Kidney (tissue), 14 donors: ENCODE measurements around the gene CRY1. TPM values are rescaled to one million over a fixed set of nuclear protein-coding genes. Genes with fewer than 3 reads are reported as not detected.

Source experiments
- DNase-seq, 5 donors: peaks; one replicate each; pipeline ENCODE4 v3.0.0-alpha.2; 2013 to 2020
- FAIRE-seq: peaks from 2 replicates; lab custom pipeline; 2012; peaks lifted over from hg19 to GRCh38; lab: Jason Lieb, UNC
- H3K27ac ChIP-seq, 2 donors: one replicate each; pipeline ENCODE4 v1.7.0; 2013; ENCODE audit warnings: low read depth in 2 of 2, low read length in 2 of 2, inconsistent platforms in 1 of 2
- H3K27me3 ChIP-seq: one replicate; pipeline ENCODE4 v1.7.1; 2013; ENCODE audit warnings: low read length, inconsistent platforms; ENCODE audit not compliant: control insufficient read depth, insufficient read depth
- H3K36me3 ChIP-seq, 3 donors: one replicate each; pipeline versions ENCODE4 v1.7.0 to v1.7.1; 2013; ENCODE audit warnings: low read length in 3 of 3, control low read depth in 1 of 3, inconsistent platforms in 1 of 3; ENCODE audit not compliant: insufficient read depth in 3 of 3, control insufficient read depth in 2 of 3
- H3K4me1 ChIP-seq, 3 donors: one replicate each; pipeline versions ENCODE4 v1.7.0 to v1.7.1; 2013; ENCODE audit warnings: low read length in 3 of 3, inconsistent platforms in 1 of 3, low read depth in 1 of 3; ENCODE audit not compliant: control insufficient read depth in 2 of 3, insufficient read depth in 2 of 3
- H3K4me3 ChIP-seq, 3 donors: one replicate each; pipeline versions ENCODE4 v1.7.0 to v1.8.1; 2013; ENCODE audit warnings: low read length in 3 of 3, control low read depth in 1 of 3, inconsistent platforms in 1 of 3
- H3K9ac ChIP-seq, 3 donors: one replicate each; pipeline versions ENCODE4 v1.7.0 to v1.7.1; 2013; ENCODE audit warnings: low read length in 3 of 3, control low read depth in 1 of 3, inconsistent platforms in 1 of 3
- H3K9me3 ChIP-seq, 3 donors: one replicate each; pipeline versions ENCODE4 v1.7.0 to v1.7.1; 2013; ENCODE audit warnings: low read length in 3 of 3, control low read depth in 1 of 3, inconsistent platforms in 1 of 3; ENCODE audit not compliant: control insufficient read depth in 2 of 3, insufficient read depth in 1 of 3
- CTCF ChIP-seq: IDR thresholded peaks from 3 replicates; pipeline ENCODE4 v1.5.1; 2012; ENCODE audit warnings: mild to moderate bottlenecking, moderate library complexity, borderline replicate concordance; ENCODE audit not compliant: insufficient read depth; ENCODE audit errors: extremely low read depth
- intact Hi-C: fragments of 100-400 bp; cut with DNase I; formaldehyde crosslinking; loops from one replicate; pipeline ENCODE4 v1.11.1; 2022
- polyA plus RNA-seq: library from polyadenylated mRNA; stranded (reverse); fragments of 350-450 nt; fragmentation: Illumina TruSeq; extraction: RNeasy Lipid Tissue Mini Kit (QIAGEN cat#74804); gene quantifications from one replicate; pipeline ENCODE4 v1.2.3, GENCODE V29; 2014; ENCODE audit warnings: low read depth, low replicate concordance; ENCODE audit not compliant: insufficient read depth
- total RNA-seq: library from RNA; stranded (reverse); fragmentation: NEBNext Ultra II Directional; extraction: Animal tissue kit (Norgen Biotek cat#: 25700); gene quantifications from one replicate; pipeline ENCODE4 v1.2.1, GENCODE V29; 2021
- donor health status: control.
- donor health status: control.
- donor health status: control.
- donor health status: control.
- donor health status: control.
- donor health status: DM: yes; HTN: yes; CAD: no.
- donor health status: Normal renal cell carcinoma (clear cell type).

The CRY1 gene
- total and polyA plus RNA-seq, 2 donors from 2014 or later, result 8.4 to 17.7 TPM

- no peak for DNase-seq
- TF ChIP-seq CTCF, result no peak
- no peak overlapping the region for H3K4me3 ChIP-seq
- no peaks in the 10 kb centered on the region for H3K36me3 ChIP-seq
- no peak overlapping the region for H3K9ac ChIP-seq
- intact Hi-C loops, result no loop called here
- H3K27ac ChIP-seq, result no peak overlapping the region
- no peaks in the 10 kb centered on the region for H3K27me3 ChIP-seq
- peaks cover 0 to 9% (median 8%) of the 10 kb centered on the region in 3 donors for H3K4me1 ChIP-seq
- no peaks in the 10 kb centered on the region for H3K9me3 ChIP-seq
- no peak for FAIRE-seq
Measured at GRCh38 chr12:107096571-107096970, 3.2 kb upstream of the CRY1 start.

DNA sequence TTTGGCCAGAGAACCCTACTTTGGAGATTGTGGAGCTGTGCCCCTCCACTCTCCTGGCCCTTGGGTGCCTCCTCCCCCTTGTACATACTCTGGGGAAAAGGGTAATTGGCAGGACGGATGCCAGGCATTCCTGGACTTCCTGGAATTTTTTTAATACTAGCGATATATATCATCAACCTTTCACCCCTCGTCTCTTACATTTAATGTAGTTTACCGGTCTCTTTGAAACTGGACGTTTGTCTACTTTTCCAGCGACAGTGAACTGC is 767 bp upstream of the CRY1 start:
- no peak for FAIRE-seq
- no peak for TF ChIP-seq CTCF

DNA sequence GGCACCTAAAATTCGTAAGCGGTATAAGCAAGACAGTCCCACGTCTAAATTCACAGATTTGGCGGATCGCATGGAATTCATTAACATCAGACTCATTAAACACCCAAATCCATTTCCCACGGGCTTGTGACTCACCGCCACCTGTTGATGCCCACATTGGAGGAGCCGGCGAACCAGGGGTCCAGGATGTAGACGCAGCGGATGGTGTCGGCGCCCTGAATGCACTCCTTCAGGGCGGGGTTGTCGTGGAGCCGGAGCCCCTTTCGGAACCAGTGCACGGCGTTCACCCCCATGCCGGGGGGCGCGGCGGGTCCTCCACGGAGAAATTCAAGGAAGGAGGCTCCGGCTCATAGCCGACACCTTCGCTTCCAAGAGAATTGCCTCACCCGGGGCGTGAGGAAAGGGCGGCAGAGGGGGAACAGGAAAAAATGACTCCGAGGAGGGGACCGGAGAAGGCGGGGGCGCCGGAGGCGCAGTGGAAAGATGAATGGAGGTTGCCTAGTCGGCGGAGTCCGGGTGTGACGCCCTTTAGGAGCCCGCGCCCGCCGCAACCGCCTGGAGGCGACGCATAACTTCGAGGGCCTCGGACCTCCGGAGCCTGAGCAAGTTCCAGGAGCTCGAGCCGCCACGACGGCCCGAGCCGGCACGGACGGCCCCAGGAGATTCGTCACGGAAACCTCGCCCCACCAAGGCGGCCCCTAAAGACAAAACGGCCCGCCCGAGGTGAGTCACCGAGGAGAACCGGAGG is 506 bp downstream of the CRY1 start:
- TF ChIP-seq CTCF, result no peak
- Histone ChIP-seq H3K36me3 (no peaks in the 10 kb centered on the region), H3K27me3 (no peaks in the 10 kb centered on the region), H3K27ac (peak overlapping the region; percentile 99 to 100), H3K4me3 (peak overlapping the region; percentile 74 to 98 (median 97)), H3K9ac (peak overlapping the region; percentile 97 to 98 (median 98)), H3K4me1 (peaks cover 0 to 13% (median 11%) of the 10 kb centered on the region in 3 donors), H3K9me3 (no peaks in the 10 kb centered on the region)
- FAIRE-seq (no peak), DNase-seq (peak in 3 of 5 donors; percentile 33 to 90 (median 59))
- intact Hi-C loops, result no loop called here

More for the DNA sequence above, 767 bp upstream of the CRY1 start:
- no peaks in the 10 kb centered on the region for H3K36me3 ChIP-seq
- peaks cover 0 to 13% (median 11%) of the 10 kb centered on the region in 3 donors for H3K4me1 ChIP-seq
- DNase-seq, result no peak
- H3K9me3 ChIP-seq, result no peaks in the 10 kb centered on the region
- peak overlapping the region; percentile 99 to 100 for H3K27ac ChIP-seq
- H3K27me3 ChIP-seq, result no peaks in the 10 kb centered on the region
- peak overlapping the region; percentile 74 to 98 (median 90) for H3K4me3 ChIP-seq
- H3K9ac ChIP-seq, result peak overlapping the region; percentile 45 to 98 (median 98)
- intact Hi-C loops, result no loop called here
